ENCODE data around the gene PROK1. TPM values are rescaled to one million over a fixed set of nuclear protein-coding genes. Genes with fewer than 3 reads are reported as not detected.

Gene PROK1
- total and polyA plus RNA-seq, 9 donors, result 39.4 to 428 (median 245) TPM

DNA sequence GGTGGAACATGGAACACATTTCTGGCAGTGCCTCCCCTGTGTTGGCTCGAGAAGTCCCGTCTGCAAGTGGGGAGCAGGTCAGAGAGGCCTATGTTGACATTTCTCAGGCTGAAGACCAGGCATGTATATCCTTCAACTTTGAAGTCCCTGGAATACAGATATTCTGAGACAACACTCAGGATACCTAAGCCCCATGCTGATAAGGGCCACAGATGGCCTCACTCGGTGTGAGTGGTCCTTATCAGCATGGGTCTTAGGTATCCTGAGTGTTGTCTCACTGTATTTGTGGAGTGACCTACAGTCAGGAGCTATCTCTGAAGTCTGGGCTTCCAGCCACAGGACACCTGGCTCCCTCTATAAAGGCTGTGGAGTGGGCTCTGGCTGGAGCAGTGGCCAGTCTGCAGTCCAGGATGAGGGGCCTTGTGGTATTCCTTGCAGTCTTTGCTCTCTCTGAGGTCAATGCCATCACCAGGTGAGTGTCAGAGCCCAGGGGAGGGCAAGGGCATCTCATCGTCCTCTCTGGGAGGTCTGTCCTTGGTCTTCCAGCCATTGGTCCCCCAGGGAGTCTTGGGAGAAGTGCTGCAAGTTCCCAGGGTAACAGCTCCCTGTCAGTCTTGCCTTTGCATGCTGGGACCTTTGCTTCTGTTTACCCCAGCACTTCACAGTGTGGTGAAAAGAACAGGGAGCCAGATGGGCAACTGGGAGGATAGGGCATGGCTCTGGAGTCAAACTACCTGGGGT is 29.6 kb downstream of the PROK1 start:
- WGBS, 3 donors, result 29 to 32% (median 31%) methylated on average over 4 of the region's 4 CpGs
- Histone ChIP-seq H3K4me3 (no peak overlapping the region), H3K27me3 (no peaks in the 10 kb centered on the region), H3K27ac (no peak overlapping the region), H3K4me1 (ENCODE audit: insufficient read depth) (no peaks in the 10 kb centered on the region), H3K9me3 (no peaks in the 10 kb centered on the region), H3K36me3 (no peaks in the 10 kb centered on the region)
- intact Hi-C loops (cut with DNase I), result no loop called here
- TF ChIP-seq POLR2A (IDR thresholded peaks at IDR 0.05) (no peak), EP300 (IDR thresholded peaks at IDR 0.05) (no peak)
- TF ChIP-seq, protein P1, sequence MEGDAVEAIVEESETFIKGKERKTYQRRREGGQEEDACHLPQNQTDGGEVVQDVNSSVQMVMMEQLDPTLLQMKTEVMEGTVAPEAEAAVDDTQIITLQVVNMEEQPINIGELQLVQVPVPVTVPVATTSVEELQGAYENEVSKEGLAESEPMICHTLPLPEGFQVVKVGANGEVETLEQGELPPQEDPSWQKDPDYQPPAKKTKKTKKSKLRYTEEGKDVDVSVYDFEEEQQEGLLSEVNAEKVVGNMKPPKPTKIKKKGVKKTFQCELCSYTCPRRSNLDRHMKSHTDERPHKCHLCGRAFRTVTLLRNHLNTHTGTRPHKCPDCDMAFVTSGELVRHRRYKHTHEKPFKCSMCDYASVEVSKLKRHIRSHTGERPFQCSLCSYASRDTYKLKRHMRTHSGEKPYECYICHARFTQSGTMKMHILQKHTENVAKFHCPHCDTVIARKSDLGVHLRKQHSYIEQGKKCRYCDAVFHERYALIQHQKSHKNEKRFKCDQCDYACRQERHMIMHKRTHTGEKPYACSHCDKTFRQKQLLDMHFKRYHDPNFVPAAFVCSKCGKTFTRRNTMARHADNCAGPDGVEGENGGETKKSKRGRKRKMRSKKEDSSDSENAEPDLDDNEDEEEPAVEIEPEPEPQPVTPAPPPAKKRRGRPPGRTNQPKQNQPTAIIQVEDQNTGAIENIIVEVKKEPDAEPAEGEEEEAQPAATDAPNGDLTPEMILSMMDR (IDR thresholded peaks at IDR 0.05), result no peak
- no peak for DNase-seq

DNA sequence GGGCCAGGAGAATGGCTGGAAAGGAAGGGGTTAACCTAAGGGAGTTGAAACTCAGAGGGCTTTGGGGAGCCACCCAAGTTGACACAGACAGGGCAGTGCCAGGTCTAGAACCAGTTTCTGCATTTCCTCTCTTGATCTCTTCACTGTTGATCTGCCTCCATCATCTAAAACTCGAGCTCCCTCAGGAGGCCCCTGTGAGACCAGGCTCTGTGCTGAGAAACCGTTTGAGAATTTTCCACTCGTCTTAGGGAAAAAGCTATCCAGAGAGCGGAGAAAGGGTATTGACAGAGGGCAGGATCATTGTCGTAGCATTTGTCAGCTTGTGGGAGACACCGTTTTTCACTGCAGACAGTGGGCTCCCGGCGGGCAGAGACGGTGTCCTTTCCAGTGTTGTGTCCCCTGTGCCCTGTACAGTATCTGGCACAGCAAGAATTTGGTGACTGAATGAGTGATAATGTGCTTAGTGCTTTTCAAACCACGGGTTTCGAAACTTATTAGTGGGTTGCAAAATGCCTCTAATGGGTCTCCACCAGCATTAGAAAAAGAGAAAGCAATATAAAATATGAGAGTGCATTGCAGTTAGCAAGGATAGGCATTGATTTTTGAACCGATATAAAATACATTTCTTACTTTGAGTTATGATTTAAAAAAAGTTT is 31.1 kb downstream of the PROK1 start:
- Histone ChIP-seq H3K9me3 (no peaks in the 10 kb centered on the region), H3K4me1 (ENCODE audit: insufficient read depth) (no peaks in the 10 kb centered on the region), H3K27ac (no peak overlapping the region), H3K27me3 (no peaks in the 10 kb centered on the region), H3K4me3 (no peak overlapping the region), H3K36me3 (no peaks in the 10 kb centered on the region)
- TF ChIP-seq POLR2A (IDR thresholded peaks at IDR 0.05), result no peak
- TF ChIP-seq EP300 (IDR thresholded peaks at IDR 0.05), result no peak
- TF ChIP-seq, protein P1 (IDR thresholded peaks at IDR 0.05), result no peak
- 51 to 64% (median 59%) methylated on average over 12 of the region's 12 CpGs for WGBS, 3 donors
- no peak for DNase-seq
- intact Hi-C loops (cut with DNase I), result no loop called here

DNA sequence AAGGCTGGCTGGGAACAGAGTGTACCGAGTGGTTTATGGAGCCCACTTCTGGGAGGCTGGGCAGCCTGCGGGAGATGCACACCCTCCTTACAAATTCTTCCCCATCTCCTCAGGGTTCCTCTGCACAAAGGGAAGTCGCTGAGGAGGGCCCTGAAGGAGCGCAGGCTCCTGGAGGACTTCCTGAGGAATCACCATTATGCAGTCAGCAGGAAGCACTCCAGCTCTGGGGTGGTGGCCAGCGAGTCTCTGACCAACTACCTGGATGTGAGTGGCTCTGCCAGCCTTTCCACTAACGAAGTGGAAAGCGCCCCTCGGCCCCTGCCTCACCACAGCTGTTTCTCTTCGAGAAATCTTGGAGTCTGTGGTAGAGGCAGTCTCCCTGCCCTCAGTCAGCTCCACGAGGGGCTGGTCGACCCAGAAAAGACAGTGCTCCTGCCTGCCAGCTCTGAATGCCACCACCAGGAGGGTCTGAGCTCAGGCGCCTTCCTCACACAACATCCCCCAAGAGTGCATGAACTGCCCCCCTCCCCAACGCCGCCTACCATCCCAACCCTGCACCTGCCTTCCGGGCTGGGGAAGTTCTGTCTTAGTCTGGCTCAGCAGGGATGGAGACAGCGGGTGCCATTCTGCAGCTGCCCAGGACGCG is 31.8 kb downstream of the PROK1 start:
- WGBS, 3 donors, result 48 to 54% (median 52%) methylated on average over 18 of the region's 18 CpGs
- intact Hi-C loops (cut with DNase I), result no loop called here
- H3K4me3 ChIP-seq, result no peak overlapping the region

DNA sequence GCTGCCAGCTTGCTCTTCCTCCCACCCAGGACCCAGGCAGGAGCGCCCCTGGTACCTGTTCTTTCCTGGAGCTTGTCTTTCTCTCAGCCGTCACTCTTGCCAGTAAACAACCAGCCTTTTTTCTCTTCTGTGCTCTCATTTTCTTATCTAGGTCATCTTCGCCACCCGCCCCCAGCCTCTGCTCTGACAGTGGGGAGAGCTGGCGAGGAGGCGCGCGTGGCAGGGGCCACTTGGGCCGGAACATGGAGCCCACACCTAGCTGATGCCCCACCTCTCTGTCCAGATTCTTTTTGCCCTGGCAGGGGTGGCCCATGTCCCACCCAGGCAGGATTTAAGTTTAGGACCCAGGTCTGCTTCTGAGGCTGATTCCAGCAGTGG is 32.3 kb downstream of the PROK1 start:
- H3K4me1 ChIP-seq (ENCODE audit: insufficient read depth), result no peaks in the 10 kb centered on the region
- intact Hi-C loops (cut with DNase I), result no loop called here
- TF ChIP-seq, protein P1 (IDR thresholded peaks at IDR 0.05), result no peak
- no peaks in the 10 kb centered on the region for H3K9me3 ChIP-seq
- H3K4me3 ChIP-seq, result no peak overlapping the region
- DNase-seq, result no peak
- H3K27me3 ChIP-seq, result no peaks in the 10 kb centered on the region
- no peak overlapping the region for H3K27ac ChIP-seq
- 81 to 85% (median 84%) methylated on average over 9 of the region's 9 CpGs for WGBS, 3 donors
- no peaks in the 10 kb centered on the region for H3K36me3 ChIP-seq

More for the DNA sequence above, 31.8 kb downstream of the PROK1 start:
- Histone ChIP-seq H3K9me3 (no peaks in the 10 kb centered on the region), H3K27me3 (no peaks in the 10 kb centered on the region), H3K27ac (no peak overlapping the region), H3K4me1 (ENCODE audit: insufficient read depth) (no peaks in the 10 kb centered on the region), H3K36me3 (no peaks in the 10 kb centered on the region)
- TF ChIP-seq, protein P1 (IDR thresholded peaks at IDR 0.05), result no peak
- TF ChIP-seq EP300 (IDR thresholded peaks at IDR 0.05), result no peak
- TF ChIP-seq POLR2A (IDR thresholded peaks at IDR 0.05), result no peak
- no peak for DNase-seq

All from ovary (tissue), 9 donors.